ENCODE data around the gene TSHZ1.

Gene TSHZ1

DNA sequence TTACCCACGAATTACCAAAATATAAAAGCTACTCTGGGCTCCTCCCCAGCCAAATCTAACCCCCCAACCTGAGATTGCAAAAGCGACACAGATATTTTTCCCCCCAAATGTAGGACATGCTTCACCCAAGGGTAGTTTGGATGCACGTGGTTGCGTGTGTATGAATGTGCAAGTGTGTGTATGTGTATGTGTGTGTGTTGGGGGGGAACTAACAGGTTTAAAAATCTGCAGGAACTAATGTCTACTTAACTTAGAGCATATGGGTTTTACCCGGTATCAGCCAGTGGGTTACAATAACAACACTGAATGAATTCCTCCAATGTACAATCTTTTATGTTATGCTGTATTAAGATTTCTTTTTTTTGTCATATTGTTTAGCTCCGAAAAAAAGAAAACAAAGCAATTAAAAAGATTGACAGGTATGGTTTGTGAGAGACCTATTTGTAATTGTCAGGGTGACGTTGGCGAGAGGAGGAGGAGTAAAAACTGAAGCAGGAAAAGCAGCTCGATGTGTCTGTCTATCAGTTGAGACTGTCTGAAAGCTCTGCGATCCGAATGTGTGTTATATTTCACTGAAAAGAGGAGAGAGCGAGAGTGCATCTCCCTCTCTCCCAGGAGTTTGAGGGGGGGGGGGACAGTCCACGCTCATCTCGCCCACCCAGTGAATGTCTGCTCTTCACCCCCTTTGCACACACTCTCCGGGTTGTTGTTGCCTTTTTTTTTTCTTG is at the start of gene TSHZ1:
Gene TSHZ1, plus strand, starts transcription at position 524 of the 728 bp plus-strand sequence. CDS start 1,080 bp downstream, outside the sequence.
- peak; percentile 18 for DNase-seq (ENCODE audit: low read depth)

DNA sequence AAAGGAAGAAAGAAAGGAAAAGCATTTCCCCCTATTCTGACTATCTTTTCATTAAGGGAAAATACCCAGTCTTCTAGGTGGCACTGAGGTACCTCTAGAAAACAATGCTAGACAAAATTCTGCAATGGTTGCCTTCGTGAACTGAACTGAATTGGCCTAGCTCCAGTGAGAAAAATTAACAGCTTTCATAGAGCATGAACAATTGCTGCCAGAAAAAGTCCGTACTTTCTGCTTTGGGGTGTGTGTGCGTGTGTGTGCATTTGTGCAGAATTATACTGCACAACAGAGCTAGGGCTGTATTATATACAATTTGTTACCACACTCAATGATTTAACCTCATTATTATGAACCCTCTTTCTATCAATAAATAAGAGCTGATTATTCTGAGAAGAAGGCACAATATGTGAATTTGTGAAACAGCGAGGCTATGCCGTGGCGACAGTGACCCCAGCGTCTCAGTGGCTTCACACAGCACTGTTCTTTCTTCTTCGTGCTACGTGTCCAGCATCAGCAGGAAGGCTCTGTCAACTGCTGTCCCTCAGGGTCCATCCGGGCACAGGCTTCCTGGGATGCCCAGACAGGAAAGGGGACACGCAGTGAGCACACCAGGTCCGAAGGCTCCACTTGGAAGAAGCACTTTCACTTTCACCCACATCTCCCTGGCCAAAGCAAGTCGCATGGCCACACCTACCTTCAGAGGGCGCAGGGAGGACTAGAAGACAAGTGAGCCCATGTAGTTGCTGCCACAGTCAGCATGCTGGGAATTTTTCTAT is 49.2 kb upstream of the TSHZ1 start:
- no peak for DNase-seq (ENCODE audit: low read depth)

- no peak for DNase-seq (ENCODE audit: low read depth)
These were observed 48.1 kb upstream of the TSHZ1 start for GRCh38 chr18:75162467-75162866.

- no peak for DNase-seq (ENCODE audit: low read depth)
These were observed 47.6 kb upstream of the TSHZ1 start for GRCh38 chr18:75162978-75163377.

DNA sequence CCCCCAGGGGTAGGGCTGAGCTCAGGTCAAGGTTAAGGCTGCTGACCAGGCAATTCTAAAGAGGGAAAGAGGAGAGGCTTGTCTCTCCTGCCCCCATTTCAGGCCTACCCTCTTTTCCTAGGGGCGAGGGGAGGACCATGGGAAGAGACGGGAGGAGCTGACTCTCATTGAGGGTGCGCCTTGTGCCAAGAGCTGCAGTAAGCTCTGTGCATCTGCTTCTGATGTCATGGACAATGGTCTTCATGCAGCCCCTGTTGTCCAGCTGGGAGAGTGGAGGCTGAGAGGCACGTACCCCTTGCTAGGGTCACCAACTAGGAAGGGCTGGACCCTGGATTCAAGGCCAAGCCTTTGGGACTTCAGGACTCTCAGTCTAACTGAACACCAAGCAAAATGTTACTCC is 46.9 kb upstream of the TSHZ1 start:
- DNase-seq (ENCODE audit: low read depth) = no peak

- DNase-seq (ENCODE audit: low read depth) = no peak
These were observed 46.1 kb upstream of the TSHZ1 start for GRCh38 chr18:75164479-75164878.

DNA sequence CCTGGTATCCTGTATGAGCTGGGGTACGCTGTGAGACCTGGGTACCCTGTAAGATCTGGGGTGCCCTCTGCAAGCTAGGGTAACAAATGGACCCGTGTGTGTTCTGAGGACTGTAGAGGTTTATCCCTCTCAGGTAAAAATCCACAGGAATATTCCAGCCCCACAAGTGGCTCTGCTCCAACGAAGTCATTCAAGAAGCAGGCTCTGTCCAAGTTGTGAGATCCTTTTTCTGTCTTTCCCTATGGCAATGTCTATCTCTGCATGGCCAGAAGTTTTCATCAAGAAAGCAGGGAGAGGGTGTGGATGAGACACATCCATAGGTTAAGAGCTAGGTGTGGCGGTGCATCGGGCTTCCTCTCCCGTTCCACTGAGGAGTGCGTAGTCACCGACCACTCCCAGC is 44.7 kb upstream of the TSHZ1 start:
- DNase-seq (ENCODE audit: low read depth) = no peak

GRCh38 chr18:75167137-75167536 is 43.5 kb upstream of the TSHZ1 start:
- no peak for DNase-seq (ENCODE audit: low read depth)

DNA sequence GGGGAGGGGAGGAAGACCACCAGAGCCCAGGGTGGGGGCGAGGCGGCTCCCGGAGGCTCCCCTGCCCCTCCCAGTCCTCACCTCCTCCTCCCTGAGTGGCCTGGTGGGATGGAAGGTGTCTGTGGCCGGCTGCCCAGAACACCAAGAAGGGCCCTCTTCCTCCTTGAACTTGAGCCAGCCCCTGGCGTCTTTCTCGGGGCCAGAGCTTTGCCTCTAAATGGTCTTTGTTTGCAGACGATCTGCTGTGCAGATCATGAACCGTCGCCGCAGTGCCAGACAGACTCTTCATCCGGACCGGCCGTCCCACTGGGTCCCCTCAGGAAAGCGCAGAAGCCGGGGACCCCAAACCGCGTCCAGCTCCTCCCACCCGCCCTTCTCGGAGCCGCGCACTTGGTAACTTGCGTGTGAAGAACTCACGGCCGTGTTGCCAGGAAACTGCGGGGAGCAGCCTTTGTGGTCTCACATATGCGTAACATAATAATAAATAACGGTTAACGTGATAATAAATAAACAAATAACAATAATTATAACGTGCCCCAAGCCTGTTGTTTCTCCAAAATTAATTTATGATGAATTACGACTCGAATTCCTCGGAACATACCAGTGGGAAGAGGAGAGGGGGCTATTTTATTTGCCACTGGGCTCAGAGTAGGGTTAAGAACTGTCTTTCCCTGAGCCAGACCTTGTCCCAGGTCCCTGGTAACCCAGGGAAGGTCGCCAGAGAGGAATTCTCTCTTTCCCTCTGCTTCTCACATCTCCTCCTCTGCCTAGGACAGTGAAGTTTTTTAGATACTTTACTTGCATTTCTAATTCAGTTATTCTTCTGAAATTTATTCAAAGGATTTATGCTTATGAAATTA is 42.6 kb upstream of the TSHZ1 start:
- no peak for DNase-seq (ENCODE audit: low read depth)

- DNase-seq (ENCODE audit: low read depth) = no peak
These were observed 42.0 kb upstream of the TSHZ1 start for GRCh38 chr18:75168619-75169018.

DNA sequence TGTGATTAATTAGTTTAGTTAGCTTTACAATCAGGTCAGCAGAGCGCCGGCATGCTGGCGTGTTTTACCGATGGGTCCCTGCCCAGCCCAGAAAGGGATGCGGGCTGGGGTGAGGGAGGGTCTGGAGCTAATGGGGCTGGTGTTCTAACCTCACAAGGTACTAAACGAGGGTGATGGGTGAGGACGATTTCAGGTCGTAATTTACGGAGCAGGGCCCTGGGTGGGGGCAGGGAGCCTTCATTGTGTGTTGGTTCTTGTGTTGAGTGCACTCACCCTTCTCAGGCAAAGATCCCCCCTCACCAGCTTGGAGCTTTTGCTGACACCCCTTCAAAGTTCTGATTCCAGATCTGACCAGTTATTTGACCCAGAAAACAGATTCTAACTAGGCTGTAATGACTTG is 41.2 kb upstream of the TSHZ1 start:
- DNase-seq (ENCODE audit: low read depth) = no peak

GRCh38 chr18:75170022-75170789 is 40.4 kb upstream of the TSHZ1 start:
- no peak for DNase-seq (ENCODE audit: low read depth)

- DNase-seq (ENCODE audit: low read depth) = no peak
These were observed 39.7 kb upstream of the TSHZ1 start for GRCh38 chr18:75170916-75171315.

DNA sequence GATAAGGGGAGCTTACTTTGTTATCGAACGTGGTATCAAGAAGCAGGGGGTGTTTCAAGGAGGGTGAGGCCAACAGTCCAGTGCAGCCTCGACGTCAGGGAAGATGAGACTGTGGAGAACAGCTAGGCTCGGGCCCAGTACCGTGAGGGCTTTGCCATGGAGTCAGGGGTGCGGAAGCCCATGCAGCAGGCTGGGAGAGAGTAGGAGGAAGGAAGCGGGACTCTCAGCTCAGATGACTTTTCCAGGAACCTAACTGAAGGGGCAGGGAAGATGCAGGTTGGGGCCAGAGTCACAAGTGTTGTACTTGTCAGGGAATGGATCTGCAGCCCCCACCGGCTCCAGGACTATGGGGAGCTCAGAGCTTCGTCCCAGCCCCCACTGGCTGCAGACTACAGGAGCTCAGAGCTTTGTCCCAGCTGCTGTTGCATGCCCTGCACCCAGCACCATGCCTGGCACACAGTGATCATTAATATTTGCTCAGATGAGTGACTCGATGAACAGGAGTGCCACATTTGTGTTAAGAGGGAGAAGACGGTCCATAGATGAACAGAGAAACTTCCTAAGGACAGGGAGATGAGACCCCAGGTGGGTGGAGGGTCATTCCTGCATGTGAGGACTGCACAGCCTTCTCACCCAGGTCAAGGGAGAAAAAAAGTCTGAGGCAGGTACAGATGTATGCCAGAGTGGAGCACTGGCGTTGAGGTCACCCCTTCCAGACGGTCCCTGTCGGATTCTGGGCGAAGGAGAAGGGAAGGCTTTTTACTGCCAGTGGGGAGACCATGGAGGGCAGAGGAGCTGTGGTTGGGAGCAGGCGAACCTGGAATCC is 38.1 kb upstream of the TSHZ1 start:
- DNase-seq (ENCODE audit: low read depth) = no peak

DNA sequence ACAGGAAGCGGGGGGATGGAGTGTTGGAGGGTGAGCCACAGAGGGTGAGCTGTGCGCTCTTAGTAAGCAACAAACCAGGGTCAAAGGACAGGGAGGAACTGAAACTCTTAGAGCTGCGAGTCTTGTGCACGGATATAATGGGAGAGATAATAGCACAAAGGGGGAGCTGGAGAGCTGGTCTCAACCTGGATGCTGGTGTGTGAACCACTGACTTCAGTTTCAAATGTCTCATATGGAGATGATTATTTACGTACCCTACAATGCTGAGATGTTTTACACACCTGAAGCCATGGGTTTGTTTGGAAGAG is 37.5 kb upstream of the TSHZ1 start:
- DNase-seq (ENCODE audit: low read depth) = no peak

DNA sequence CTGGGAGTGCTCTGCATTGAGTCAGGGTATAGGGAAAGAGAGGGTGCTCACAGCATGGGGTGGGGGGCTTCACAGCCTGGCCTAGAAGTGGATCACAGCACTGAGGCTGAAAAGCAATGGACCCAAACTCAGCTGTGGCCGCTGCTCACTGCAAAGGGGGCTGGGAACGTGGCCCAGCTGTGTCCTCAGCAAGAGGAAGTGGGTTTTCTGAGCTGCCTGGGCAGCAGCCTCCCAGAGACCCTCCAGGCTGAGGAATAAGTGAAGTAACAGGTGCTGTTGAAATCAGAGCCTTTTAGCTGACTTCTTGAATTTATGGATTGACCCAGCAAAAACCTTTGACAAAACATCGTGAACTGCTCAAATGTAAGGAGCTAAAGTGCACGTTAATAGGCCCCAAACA is 36.9 kb upstream of the TSHZ1 start:
- no peak for DNase-seq (ENCODE audit: low read depth)

GRCh38 chr18:75176849-75177248 is 33.7 kb upstream of the TSHZ1 start:
- DNase-seq (ENCODE audit: low read depth) = no peak

- no peak for DNase-seq (ENCODE audit: low read depth)
These were observed 32.2 kb upstream of the TSHZ1 start for GRCh38 chr18:75178376-75178775.

DNA sequence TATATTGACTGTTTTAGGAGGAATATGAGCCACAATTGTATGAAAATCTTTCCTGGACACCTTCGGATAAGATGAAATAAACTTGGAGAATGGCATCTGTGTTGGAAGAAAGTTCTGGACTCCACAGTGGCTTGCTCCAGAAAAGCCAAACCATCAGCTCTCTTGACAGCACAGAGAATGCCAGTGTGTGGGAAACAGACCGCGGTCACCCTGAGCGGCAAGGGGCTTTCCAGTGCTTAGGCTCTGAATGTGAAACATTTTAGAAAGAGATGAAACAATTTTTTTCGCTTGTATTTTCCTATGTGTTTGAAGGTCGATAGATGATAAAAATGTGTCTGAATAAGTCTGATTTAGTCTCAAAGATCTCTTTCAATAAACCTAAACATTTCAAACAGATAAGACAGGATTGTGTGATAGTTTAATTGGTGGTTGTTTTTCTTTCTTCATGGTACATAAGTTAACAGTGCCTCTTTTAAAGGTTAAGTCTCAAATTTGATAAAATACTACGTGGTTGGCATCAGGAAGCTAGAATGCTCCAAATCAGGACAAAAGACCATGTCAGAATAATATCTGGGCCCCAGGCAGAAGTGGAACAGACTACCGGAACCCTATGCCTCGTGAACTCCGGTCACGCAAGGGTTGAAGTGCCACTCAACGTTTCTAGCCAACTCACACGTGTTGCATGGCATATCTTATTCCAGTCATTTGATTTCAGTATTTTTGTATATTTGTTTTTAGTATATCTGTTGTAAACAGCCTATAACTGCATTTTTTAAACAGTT is 30.6 kb upstream of the TSHZ1 start:
- DNase-seq (ENCODE audit: low read depth) = no peak

- no peak for DNase-seq (ENCODE audit: low read depth)
These were observed 27.1 kb upstream of the TSHZ1 start for GRCh38 chr18:75183524-75183923.
